GM19035 (cell line): ENCODE data around the gene YIF1A.
"Not testable (repeated sequence)": the region's sequence is repeated elsewhere in the genome, so short reads cannot be mapped to it uniquely, and the experiment has no call there.

Experiments used
- ATAC-seq: cut with Tn5 transposase; IDR thresholded peaks from one replicate; pipeline ENCODE4 v1.9.1; 2021; ENCODE audit not compliant: unreplicated experiment

The YIF1A gene

DNA sequence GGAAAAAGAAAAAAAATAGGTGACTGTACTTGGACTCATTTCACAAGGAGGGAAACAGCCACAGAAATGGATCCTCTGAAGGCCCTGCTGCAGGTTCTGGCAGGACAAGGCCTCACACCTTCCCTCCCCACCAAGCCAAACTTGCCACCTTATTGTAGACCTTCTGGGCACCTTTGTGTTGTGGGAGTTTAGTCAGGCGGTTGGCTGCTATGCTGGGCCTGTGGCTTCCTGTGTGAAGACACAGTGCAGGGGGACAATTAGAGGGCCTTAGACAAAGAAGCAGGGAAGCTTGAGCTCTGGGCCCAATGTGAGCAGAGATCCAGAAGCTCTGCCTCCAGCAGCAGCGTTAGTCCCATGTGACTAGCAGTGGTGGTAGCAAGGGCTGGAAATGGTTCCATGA, 16.3 kb downstream of the YIF1A start:
- ATAC-seq = no peak

GRCh38 chr11:66271816-66272215, 17.1 kb downstream of the YIF1A start:
- no peak for ATAC-seq

- no peak for ATAC-seq
These were observed 19.7 kb downstream of the YIF1A start for GRCh38 chr11:66268952-66269905.

GRCh38 chr11:66268244-66268951, 20.5 kb downstream of the YIF1A start, which contains the start of gene RAB1B:
TSS of gene RAB1B (plus strand) at chr11:66268639. CDS start at chr11:66268680, 41 bp downstream.
- ATAC-seq = peak; percentile 85

DNA sequence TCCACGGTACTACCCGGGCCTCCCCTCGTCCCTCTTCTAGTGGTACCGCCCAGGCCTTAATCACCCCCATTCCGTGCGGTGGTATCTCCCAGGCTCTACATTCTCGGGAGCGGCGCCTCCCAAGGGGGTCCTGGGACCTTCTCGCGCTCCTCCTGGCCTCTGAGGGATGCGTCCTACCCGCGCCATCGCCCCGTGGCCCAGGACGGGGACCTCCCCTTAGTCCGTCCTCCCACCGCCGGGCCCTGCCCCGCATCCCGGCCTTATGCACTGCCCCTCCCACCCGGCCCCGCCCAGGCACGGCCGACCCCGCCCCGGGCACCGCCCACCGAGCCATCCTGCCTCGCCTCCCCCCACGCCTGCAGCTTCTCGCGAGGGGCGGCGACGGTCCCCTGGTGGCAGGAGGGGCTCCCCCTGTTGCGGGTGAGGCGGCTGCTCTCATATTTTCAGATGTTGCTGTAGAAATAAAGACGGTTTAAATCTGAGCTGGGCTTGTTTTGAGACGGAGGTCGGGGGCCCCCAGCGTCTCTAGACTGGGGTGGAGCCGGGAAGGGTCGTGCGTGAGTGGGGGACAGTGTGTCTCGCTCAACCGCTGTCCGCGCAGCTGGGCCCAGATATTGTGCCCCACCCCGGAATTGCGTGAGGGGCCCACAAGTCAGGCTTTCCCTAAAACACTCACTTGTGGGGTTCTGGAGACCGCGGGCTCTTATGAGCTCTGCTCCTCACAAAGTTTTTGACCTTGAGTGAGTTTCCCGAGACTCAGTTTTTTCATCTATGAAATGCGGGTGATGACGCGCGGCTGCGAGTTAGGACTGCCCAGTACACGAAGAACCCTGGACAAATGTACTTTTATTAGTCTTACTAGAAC, 21.3 kb downstream of the YIF1A start:
- peak; percentile 45 for ATAC-seq

- peak; percentile 0 for ATAC-seq
These were observed 21.9 kb downstream of the YIF1A start for GRCh38 chr11:66267039-66267378.

DNA sequence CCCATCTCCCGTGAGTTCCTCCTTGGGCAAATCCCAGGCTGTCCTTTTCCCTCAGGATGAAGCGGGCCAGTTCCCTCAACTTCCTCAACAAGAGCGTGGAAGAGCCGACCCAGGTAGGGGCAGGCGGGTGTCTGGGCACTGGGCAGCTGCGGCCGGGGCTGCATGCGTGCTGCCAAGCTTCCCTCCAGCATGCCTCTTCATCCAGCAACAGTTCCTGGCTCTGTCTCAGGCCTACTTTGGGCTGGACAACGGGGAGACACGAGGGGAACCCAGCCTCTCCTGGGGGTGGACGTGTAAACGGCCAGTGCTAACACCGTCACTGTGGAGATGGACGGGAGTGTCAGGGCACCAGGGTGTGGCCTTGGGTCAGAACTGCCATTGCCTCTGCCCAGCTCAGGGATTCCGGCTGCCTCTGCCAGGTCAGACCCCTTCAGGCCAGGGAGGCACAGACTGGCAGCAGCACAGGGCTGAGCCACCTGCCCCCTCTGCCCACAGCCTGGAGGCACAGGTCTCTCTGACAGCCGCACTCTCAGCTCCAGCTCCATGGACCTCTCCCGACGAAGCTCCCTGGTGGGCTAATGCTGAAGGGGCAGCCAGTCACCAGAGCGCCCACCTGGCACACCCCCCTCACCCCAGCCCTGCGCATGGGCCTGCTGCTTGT, 22.4 kb downstream of the YIF1A start:
- ATAC-seq = no peak

- ATAC-seq = no peak
These were observed 23.2 kb downstream of the YIF1A start for GRCh38 chr11:66265531-66266377.

- ATAC-seq = no peak
These were observed 24.0 kb downstream of the YIF1A start for GRCh38 chr11:66264914-66265313.

DNA sequence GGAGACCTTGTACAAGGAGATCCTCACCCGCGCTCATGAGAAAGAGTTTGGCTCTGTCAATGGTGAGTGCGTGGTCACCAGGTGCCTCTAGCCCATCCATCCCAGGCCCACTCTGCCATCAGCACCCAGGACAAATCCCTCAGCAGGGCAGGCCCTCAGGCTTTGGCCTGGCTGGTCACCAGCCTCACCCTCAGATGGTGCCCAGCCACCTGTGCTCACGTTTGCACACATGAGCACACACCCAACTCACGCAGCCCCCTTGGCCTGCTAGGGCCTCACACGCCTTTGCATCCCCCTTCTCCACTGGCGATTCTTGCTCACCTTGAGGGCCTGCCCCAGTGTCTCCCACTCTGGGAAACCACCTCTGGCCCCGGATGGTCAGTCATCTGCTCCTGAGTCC, 24.6 kb downstream of the YIF1A start:
- no peak for ATAC-seq

DNA sequence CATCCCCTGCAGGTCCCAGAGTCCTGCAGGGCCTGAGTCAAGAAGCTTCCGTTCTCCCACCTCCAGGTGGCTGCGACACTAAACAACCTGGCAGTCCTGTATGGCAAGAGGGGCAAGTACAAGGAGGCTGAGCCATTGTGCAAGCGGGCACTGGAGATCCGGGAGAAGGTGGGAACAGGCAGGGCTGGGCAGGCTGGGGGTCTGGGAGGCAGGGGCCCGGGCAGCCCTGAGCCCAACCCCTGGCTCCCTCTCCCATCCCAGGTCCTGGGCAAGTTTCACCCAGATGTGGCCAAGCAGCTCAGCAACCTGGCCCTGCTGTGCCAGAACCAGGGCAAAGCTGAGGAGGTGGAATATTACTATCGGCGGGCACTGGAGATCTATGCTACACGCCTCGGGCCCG, 25.2 kb downstream of the YIF1A start:
- no peak for ATAC-seq

DNA sequence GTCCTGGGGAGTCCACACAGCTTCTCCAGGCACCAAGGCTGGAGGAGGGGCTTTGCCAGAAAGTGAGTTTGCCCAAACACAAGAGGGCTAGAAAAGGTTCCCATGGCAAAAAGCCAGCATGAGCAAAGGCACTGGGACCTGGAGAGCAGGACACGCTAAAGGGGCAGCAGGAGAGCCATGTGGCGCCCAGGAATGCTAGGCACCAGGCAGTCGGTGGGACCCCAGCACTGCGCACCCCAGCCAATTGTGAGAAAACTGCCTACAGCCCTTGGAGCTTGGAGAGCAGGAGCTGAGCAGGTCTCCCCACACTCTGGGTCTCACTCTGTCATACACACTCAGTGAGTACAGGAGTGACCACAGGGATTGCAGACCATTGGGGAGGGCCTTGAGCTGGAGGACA, 25.7 kb downstream of the YIF1A start:
- ATAC-seq = no peak

- ATAC-seq = no peak
These were observed 26.2 kb downstream of the YIF1A start for GRCh38 chr11:66262696-66263095.

DNA sequence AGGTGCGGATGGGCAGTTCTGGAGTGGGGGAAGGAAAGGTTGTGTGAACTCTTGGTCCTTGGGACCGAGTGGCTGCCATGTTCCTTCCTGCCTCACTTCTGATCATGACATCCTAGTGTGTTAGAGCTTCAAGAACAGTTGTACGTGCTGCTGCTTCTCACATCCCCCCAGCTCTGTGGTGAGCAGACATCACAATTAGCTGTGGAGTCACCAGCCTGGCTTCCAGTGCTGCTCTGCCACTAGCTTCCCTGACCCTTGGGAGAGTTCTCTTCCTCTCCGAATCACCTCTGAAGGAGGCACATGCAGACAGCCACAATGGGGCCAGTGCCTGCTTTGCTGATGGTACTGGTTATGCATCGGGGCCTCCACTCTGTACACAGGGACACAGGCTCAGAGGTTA, 26.8 kb downstream of the YIF1A start:
- ATAC-seq = no peak

DNA sequence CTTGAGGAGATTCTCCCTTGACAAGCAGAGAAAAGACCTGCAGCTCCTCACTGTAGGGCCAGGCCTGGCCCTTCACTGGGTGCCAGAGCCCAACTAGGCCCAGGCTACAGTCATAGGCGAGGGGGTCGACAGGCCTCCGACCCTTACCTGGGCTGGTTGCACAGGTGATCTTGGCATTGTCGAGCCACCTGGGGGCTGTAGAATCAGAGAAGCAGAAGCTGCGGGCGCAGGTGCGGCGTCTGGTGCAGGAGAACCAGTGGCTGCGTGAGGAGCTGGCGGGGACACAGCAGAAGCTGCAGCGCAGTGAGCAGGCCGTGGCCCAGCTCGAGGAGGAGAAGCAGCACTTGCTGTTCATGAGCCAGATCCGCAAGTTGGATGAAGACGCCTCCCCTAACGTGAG, 27.4 kb downstream of the YIF1A start:
- no peak for ATAC-seq

DNA sequence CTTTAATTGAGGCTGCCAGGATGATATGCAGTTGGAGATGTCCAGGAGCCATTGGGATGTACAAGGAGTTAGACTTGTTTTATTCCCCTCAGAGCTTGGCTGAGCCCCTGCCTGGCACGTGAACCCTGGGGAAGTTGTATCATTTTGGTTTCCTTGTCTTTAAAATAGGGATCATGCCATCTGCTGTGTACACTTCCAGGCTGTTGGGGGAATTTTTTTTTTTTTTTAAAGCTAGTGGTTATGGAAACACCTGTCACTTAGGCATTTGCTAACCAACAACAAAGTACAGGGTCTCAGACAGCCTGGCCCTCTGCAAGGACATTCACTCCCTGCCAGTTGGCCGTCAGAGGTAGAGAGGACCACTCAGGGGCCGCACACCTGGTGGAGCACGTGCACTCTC, 29.0 kb downstream of the YIF1A start:
- ATAC-seq = no peak

DNA sequence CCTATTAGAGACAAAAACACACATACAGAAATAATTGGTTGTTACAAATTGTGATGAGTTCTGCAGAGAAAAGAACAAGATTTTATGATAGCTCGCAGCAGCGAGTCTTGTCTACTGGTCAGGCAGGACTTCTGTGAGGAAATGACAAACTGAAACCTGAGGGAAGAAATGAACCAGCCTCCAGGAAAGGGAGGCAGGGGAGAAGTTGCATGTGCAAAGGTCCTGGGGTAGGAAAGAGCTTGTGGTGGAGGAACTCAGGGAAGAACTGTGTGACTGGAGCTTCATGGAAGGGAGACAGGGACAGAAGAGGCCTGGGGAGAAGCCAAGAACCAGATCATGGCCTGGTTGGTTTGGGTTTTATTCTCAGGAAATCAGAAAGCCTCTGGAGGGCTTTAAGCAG, 29.7 kb downstream of the YIF1A start:
- ATAC-seq = no peak

DNA sequence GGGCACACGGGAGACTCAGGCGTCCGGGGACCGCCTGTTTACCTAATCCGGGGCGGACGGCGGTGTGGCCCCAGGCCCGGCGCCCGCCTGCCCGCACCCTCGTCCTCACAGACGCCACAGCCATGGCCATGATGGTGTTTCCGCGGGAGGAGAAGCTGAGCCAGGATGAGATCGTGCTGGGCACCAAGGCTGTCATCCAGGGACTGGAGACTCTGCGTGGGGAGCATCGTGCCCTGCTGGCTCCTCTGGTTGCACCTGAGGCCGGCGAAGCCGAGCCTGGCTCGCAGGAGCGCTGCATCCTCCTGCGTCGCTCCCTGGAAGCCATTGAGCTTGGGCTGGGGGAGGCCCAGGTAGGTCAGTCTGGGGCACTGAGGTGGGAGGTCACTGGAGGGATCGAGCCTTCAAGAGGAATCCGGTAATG, 30.5 kb downstream of the YIF1A start:
- no peak for ATAC-seq

- not testable (repeated sequence) for ATAC-seq
These were observed 35.9 kb downstream of the YIF1A start for GRCh38 chr11:66253081-66253480.

- no peak for ATAC-seq
These were observed 37.1 kb downstream of the YIF1A start for GRCh38 chr11:66251809-66252208.
